WI38 (cell line): ENCODE data around the gene COL13A1.

Source experiments
- H3K4me3 ChIP-seq: 2 replicates; pipeline ENCODE4 v1.5.1; 2011; ENCODE audit warnings: low read depth, mild to moderate bottlenecking, control low read depth, low read length
- CTCF ChIP-seq: IDR thresholded peaks from 2 replicates; pipeline ENCODE4 v1.5.1; 2012; ENCODE audit warnings: low read depth, mild to moderate bottlenecking, control low read depth, low read length

The COL13A1 gene

GRCh38 chr10:69885379-69886013 is 83.8 kb downstream of the COL13A1 start:
- H3K4me3 ChIP-seq: no peak overlapping the region
- TF ChIP-seq CTCF: peak; percentile 63

- no peak for TF ChIP-seq CTCF
- no peak overlapping the region for H3K4me3 ChIP-seq
Measured at GRCh38 chr10:69888882-69889584, 87.3 kb downstream of the COL13A1 start.

- no peak overlapping the region for H3K4me3 ChIP-seq
- no peak for TF ChIP-seq CTCF
Measured at GRCh38 chr10:69890065-69890847, 88.5 kb downstream of the COL13A1 start.

- H3K4me3 ChIP-seq: no peak overlapping the region
- no peak for TF ChIP-seq CTCF
Measured at GRCh38 chr10:69891057-69891617, 89.4 kb downstream of the COL13A1 start.

GRCh38 chr10:69892406-69892805 is 90.7 kb downstream of the COL13A1 start:
- TF ChIP-seq CTCF: no peak
- H3K4me3 ChIP-seq: no peak overlapping the region

- TF ChIP-seq CTCF: no peak
Measured at GRCh38 chr10:69892816-69893215, 91.1 kb downstream of the COL13A1 start.

More at GRCh38 chr10:69892816-69893215, 91.1 kb downstream of the COL13A1 start:
- no peak overlapping the region for H3K4me3 ChIP-seq
